Mucosa of stomach (tissue), 1 donor: ENCODE measurements around the gene CYTH1.

Experiments
- H3K27me3 ChIP-seq: one replicate; pipeline ENCODE4 v1.7.0; 2013; ENCODE audit warnings: mild to moderate bottlenecking, low read length; ENCODE audit not compliant: control insufficient read depth, insufficient read depth
- H3K36me3 ChIP-seq: one replicate; pipeline ENCODE4 v1.7.0; 2013; ENCODE audit warnings: low read length; ENCODE audit not compliant: control insufficient read depth, insufficient read depth
- H3K4me1 ChIP-seq: one replicate; pipeline ENCODE4 v1.7.0; 2013; ENCODE audit warnings: mild to moderate bottlenecking, low read length; ENCODE audit not compliant: control insufficient read depth, insufficient read depth
- H3K4me3 ChIP-seq: one replicate; pipeline ENCODE4 v1.7.0; 2013; ENCODE audit warnings: low read length
- H3K9ac ChIP-seq: one replicate; pipeline ENCODE4 v1.7.0; 2013; ENCODE audit warnings: mild to moderate bottlenecking, low read length, moderate library complexity
- H3K9me3 ChIP-seq: one replicate; pipeline ENCODE4 v1.7.0; 2013; ENCODE audit warnings: mild to moderate bottlenecking, low read length, moderate library complexity; ENCODE audit not compliant: control insufficient read depth
- donor health status: Pancreatic carcinoma.

CYTH1 gene

GRCh38 chr17:78793415-78793814, 11.3 kb upstream of the CYTH1 start:
- Histone ChIP-seq H3K4me1 (peaks cover 24% of the 10 kb centered on the region), H3K4me3 (no peak overlapping the region), H3K9ac (no peak overlapping the region), H3K27me3 (no peaks in the 10 kb centered on the region), H3K9me3 (no peaks in the 10 kb centered on the region), H3K36me3 (peaks cover 14% of the 10 kb centered on the region)

DNA sequence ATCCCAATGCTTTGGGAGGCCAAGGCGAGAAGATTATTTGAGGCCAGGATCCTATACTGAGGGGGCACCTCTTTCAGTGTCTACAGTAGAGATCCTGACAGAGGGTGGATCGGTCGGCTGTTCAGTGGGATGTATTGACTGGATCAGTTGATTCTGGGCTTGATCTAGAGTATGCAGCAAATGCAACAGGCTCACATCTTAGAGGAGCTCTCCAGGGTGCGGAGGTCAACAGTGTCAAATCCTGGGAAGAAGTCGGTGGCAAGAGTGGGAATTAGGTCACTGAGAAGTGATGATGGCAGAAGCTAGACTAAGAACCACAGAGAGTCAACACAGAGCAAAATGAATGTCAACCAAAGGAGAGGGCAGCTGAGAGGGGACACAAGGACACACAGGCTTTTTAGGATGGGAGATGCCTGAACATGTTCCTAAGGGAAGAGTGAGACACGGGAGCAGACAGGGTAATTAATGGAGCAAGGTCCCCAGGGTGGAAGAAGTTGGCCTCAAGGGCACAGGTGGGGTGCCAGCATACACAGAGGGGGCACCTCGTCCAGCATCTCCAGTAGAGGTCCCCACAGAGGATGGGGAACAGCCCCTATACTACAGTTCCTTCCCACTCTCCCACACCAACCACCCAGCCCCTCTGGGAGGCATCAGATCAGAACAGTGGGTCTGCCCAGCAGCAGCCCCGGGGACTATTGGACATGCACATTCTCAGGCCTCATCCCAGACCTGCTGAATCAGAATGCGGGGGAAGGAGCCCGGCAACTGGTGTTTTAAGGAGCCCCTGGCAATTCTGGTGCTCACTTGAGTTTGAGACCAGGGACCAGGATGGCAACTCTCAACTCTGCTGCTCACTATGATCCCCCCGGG, 10.0 kb upstream of the CYTH1 start:
- Histone ChIP-seq H3K27me3 (no peaks in the 10 kb centered on the region), H3K36me3 (peaks cover 2% of the 10 kb centered on the region), H3K4me3 (no peak overlapping the region), H3K9ac (no peak overlapping the region), H3K9me3 (no peaks in the 10 kb centered on the region), H3K4me1 (peaks cover 23% of the 10 kb centered on the region)

- Histone ChIP-seq H3K36me3 (no peaks in the 10 kb centered on the region), H3K4me3 (no peak overlapping the region), H3K4me1 (peaks cover 23% of the 10 kb centered on the region), H3K27me3 (no peaks in the 10 kb centered on the region), H3K9me3 (no peaks in the 10 kb centered on the region), H3K9ac (no peak overlapping the region)
These were observed 8.5 kb upstream of the CYTH1 start for GRCh38 chr17:78790552-78790951.

- Histone ChIP-seq H3K4me3 (no peak overlapping the region), H3K36me3 (no peaks in the 10 kb centered on the region), H3K9me3 (no peaks in the 10 kb centered on the region), H3K4me1 (peaks cover 23% of the 10 kb centered on the region), H3K9ac (no peak overlapping the region), H3K27me3 (no peaks in the 10 kb centered on the region)
These were observed 7.6 kb upstream of the CYTH1 start for GRCh38 chr17:78789663-78790181.

GRCh38 chr17:78789149-78789662, 7.1 kb upstream of the CYTH1 start:
- Histone ChIP-seq H3K4me3 (no peak overlapping the region), H3K27me3 (no peaks in the 10 kb centered on the region), H3K36me3 (no peaks in the 10 kb centered on the region), H3K9me3 (no peaks in the 10 kb centered on the region), H3K4me1 (peaks cover 23% of the 10 kb centered on the region), H3K9ac (no peak overlapping the region)

GRCh38 chr17:78788451-78788850, 6.4 kb upstream of the CYTH1 start:
- no peaks in the 10 kb centered on the region for H3K27me3 ChIP-seq
- H3K36me3 ChIP-seq: no peaks in the 10 kb centered on the region
- no peaks in the 10 kb centered on the region for H3K9me3 ChIP-seq
- H3K9ac ChIP-seq: no peak overlapping the region
- H3K4me3 ChIP-seq: no peak overlapping the region
- peaks cover 23% of the 10 kb centered on the region for H3K4me1 ChIP-seq

DNA sequence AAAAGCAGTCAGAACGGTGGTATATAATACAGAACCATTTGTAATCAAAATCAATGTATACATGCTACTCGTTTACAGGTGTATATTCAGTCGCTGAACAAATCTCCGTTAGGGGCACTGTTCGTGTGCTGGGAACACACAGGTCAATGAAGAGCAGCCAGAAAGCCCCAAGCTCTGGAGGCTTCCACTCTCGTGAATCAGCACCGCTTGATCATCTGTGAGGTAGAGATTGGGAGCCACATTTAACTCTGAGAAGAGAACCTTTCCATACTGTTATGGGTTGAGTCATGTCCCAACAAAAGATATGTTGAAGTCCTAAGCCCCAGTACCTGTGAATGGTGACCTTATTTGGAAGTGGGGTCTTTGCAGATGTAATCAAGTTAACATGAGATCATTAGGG, 5.4 kb upstream of the CYTH1 start:
- H3K9ac ChIP-seq: no peak overlapping the region
- H3K9me3 ChIP-seq: no peaks in the 10 kb centered on the region
- no peak overlapping the region for H3K4me3 ChIP-seq
- H3K4me1 ChIP-seq: peaks cover 23% of the 10 kb centered on the region
- H3K36me3 ChIP-seq: no peaks in the 10 kb centered on the region
- no peaks in the 10 kb centered on the region for H3K27me3 ChIP-seq

DNA sequence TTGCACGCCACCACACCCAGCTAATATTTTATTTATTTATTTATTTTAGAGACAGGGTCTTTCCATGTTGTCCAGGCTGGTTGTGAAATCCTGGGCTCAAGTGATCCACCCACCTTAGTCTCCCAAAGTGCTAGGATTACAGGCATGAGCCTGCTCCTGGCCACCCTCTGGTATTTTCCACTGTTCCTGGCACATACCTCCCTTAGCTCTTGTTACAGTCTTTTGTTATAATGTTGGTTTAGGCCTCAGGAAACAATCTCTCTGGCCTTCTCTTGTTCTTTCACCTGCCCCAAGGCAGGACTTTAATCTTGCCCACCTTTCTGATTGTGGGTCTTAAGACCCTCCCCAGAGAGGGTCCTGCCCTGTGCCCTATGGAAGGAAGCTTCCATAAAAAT, 3.6 kb upstream of the CYTH1 start:
- H3K9me3 ChIP-seq: no peaks in the 10 kb centered on the region
- no peaks in the 10 kb centered on the region for H3K27me3 ChIP-seq
- no peak overlapping the region for H3K9ac ChIP-seq
- H3K4me1 ChIP-seq: peaks cover 23% of the 10 kb centered on the region
- H3K36me3 ChIP-seq: no peaks in the 10 kb centered on the region
- no peak overlapping the region for H3K4me3 ChIP-seq

GRCh38 chr17:78785011-78785662, 3.1 kb upstream of the CYTH1 start:
- no peak overlapping the region for H3K9ac ChIP-seq

GRCh38 chr17:78784352-78784751, 2.3 kb upstream of the CYTH1 start:
- no peaks in the 10 kb centered on the region for H3K27me3 ChIP-seq
- H3K9ac ChIP-seq: no peak overlapping the region
- H3K4me1 ChIP-seq: peaks cover 25% of the 10 kb centered on the region
- no peaks in the 10 kb centered on the region for H3K36me3 ChIP-seq
- H3K9me3 ChIP-seq: no peaks in the 10 kb centered on the region
- H3K4me3 ChIP-seq: no peak overlapping the region

More at GRCh38 chr17:78785011-78785662, 3.1 kb upstream of the CYTH1 start:
- Histone ChIP-seq H3K4me3 (no peak overlapping the region), H3K27me3 (no peaks in the 10 kb centered on the region), H3K36me3 (no peaks in the 10 kb centered on the region), H3K4me1 (peaks cover 25% of the 10 kb centered on the region), H3K9me3 (no peaks in the 10 kb centered on the region)

- Histone ChIP-seq H3K9ac (no peak overlapping the region), H3K4me1 (peaks cover 20% of the 10 kb centered on the region), H3K9me3 (no peaks in the 10 kb centered on the region)
These were observed 1.7 kb upstream of the CYTH1 start for GRCh38 chr17:78783711-78784324.

More at GRCh38 chr17:78783711-78784324, 1.7 kb upstream of the CYTH1 start:
- H3K36me3 ChIP-seq: no peaks in the 10 kb centered on the region
- H3K27me3 ChIP-seq: no peaks in the 10 kb centered on the region
- no peak overlapping the region for H3K4me3 ChIP-seq
